Activated CD4-positive, alpha-beta T cell treated with anti-CD3 and anti-CD28 coated beads for 24 hours (primary cell): ENCODE measurements around the gene SKAP2.

Experiments
- DNase-seq, 2 donors: peaks; one replicate each; pipeline ENCODE4 v3.0.0-alpha.2; 2020; ENCODE audit warnings: low read depth in 2 of 2

SKAP2 gene

GRCh38 chr7:26637610-26638009, 226.8 kb downstream of the SKAP2 start:
- DNase-seq = no peak

DNA sequence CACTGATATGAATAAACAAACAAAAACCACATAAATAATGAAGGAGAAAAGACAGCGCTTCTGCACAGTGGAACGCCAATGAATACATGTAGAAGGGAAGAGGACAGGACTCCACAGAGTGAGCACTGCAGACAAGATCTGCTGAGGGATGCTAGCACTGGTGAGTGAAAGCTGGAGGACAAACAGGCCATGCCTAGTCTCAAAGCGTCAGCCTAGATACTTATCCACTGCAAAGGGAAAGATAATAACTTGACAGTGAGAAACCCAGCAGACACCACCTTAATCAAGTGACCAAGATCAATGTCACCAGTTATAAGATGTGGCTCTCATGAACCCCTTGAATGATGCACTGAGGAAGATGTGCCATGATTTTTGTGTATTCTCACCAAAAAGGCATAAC, 227.6 kb downstream of the SKAP2 start:
- DNase-seq = no peak

DNA sequence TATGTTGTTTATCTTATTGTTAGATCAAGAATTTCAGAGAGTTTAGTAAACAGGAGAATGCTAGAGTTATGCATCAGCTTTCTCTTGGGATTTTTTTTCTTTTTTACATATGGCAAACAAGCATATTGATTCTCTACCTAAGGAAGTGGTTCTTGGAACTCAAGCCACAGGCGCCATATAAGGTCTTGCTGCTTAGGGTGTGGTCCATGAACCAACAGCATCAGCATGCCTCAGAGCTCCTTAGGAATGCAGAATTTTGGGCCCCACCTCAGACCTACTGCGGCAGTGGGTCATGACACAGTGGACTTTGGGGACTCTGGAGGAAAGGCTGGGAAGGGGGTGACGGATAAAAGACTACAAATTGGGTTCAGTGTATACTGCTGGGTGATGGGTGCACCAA, 230.8 kb downstream of the SKAP2 start:
- no peak for DNase-seq

GRCh38 chr7:26631601-26632000, 232.8 kb downstream of the SKAP2 start:
- no peak for DNase-seq

DNA sequence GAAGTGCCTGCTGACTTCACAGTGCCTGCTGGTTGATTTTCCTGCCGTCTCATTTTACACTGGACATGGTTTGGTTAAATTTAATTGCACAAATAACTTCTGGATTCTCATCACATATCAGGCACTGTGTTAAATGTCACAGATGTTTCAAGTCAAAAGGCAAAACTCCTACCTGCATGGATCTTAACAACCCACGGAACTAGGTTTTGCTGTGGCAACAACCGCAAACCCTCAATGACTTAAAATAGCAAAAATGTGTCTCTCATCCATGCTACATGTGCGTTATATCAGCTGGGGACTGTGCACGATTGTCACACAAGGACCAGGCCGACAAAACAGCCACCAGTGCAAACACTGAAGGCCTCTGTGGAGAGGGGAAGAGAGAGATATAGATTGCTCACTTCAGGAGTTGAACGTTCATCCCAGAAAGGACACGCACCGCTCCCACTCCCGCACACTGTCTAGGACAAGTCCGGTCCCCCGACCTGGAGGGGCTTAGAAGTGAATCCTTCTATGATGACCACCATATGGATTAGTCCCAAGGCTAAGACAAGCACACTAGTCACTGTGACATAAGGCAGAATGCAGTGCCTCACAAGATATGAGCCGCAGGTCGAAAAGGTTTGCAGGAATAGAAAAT, 233.3 kb downstream of the SKAP2 start:
- no peak for DNase-seq

GRCh38 chr7:26630361-26630760, 234.0 kb downstream of the SKAP2 start:
- no peak for DNase-seq

- DNase-seq = no peak
Measured at GRCh38 chr7:26629696-26630095, 234.7 kb downstream of the SKAP2 start.

- no peak for DNase-seq
Measured at GRCh38 chr7:26627891-26628341, 236.5 kb downstream of the SKAP2 start.

- no peak for DNase-seq
Measured at GRCh38 chr7:26627221-26627620, 237.2 kb downstream of the SKAP2 start.

- DNase-seq = no peak
Measured at GRCh38 chr7:26626687-26627086, 237.7 kb downstream of the SKAP2 start.

- no peak for DNase-seq
Measured at GRCh38 chr7:26626156-26626555, 238.2 kb downstream of the SKAP2 start.

DNA sequence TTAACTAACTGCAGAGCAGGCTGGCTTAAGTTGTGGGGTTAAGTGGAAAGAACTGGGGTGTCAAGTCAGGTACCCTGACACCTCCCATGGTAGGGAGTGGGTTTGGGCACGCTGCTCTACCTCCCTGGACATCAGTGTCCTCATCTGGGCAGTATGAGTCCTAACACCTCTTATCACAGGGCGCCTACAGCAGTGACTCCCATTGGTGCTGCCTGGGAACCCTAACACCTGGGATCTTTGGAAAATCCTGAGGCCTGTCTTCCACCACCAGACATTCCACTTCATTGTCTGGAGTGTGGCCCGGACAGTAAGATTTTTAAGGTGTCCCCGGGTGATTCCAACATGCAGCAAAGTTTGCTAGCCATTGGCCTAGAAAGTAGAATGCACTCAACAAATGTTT, 239.1 kb downstream of the SKAP2 start:
- DNase-seq = no peak

- DNase-seq = no peak
Measured at GRCh38 chr7:26624839-26625238, 239.6 kb downstream of the SKAP2 start.

DNA sequence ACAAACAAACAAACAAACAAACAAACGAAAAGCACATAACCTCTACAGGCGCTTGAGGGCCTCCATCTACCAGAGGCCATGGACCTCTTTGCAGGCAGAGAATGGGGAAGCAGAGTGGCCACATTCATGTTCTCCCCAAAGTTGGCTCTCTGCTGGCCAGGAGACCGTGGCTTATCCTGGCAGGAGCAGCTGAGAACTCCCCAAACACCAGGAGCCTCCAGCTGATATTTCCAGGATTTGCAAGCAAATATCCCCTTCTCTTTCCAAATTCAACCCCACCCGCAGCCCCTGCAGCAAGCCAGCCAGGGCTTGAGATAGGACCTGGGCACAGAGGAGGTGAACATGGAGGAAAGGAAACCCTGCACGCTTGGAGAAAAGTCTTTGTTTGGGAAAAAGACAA, 240.0 kb downstream of the SKAP2 start:
- no peak for DNase-seq

DNA sequence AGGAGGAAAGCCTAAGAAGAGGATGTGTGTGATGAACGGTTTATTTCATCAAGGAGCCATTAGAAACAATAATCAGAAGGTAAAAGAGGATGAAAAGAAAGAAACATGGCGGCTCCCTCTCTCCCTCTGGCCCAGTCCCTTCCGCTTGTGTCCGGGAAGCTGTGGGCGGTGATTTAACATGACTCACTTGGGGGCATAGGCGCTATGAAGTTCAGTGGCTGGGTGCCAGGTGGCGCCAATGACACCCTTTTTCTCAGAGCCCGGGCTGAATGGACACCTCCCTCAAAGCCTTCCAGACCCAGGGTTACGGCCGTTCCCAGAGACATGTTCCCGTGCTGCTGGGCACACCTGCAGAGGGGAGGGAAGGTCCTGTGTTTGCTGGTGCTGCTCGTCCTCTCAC, 244.0 kb downstream of the SKAP2 start:
- no peak for DNase-seq

- no peak for DNase-seq
Measured at GRCh38 chr7:26619348-26619984, 244.9 kb downstream of the SKAP2 start.

DNA sequence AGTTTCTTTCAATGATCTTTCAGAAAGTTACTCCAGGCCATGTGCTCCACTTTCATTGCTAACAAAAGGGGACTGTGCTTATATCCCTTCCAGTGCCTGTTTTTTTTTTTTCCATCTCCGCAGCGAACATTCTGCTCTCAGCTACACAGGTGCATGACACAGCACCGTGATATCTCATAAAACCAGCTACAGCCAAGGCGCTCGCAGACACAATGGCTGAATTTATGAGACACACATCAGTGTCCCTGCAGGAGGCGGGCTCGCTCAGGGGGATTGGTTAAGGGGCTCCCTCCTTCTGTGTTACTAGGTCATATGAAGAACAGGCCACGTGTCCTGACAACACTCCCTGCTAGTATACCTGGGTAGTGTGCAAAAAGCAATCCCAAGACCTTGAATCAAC, 245.5 kb downstream of the SKAP2 start:
- no peak for DNase-seq

DNA sequence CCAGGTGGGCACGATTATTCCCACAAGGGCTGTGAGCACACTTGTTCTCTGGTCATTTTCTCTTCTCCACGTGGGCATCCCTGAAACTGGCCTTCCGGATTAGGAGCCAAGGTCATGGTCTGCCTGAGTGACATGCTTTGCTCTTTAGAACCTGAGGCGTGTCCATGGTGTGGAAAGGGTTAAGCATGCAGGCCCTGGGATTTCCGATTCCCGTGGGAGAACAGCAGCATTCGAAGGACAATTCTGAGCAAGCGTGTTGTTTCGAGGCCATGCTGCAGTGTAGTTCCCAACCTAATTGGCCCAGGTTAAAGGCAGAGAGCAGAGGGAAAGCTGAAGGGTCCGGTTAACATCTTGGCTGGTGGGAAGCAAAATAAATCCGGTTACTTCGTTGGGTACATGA, 245.9 kb downstream of the SKAP2 start:
- DNase-seq = no peak
